SK-N-MC (cell line): Measurements from ENCODE around the gene SPAG4.

Source experiments
- EZH2 ChIP-seq: fragments of 200-600 bp; sonication (generic); IDR thresholded peaks from one replicate; pipeline ENCODE4 v1.6.1; 2017; ENCODE audit warnings: antibody characterized with exemption
- FOXP2 ChIP-seq: optimal IDR thresholded peaks from 2 replicates; pipeline ENCODE3; 2011; ENCODE audit warnings: mild to moderate bottlenecking, moderate library complexity; ENCODE audit not compliant: insufficient read depth; ENCODE audit errors: extremely low read length, control extremely low read depth
- POLR2AphosphoS5 ChIP-seq: IDR thresholded peaks from 2 replicates; pipeline ENCODE4 v1.6.1; 2012; ENCODE audit warnings: mild to moderate bottlenecking, low read depth, low read length, borderline replicate concordance

DNA sequence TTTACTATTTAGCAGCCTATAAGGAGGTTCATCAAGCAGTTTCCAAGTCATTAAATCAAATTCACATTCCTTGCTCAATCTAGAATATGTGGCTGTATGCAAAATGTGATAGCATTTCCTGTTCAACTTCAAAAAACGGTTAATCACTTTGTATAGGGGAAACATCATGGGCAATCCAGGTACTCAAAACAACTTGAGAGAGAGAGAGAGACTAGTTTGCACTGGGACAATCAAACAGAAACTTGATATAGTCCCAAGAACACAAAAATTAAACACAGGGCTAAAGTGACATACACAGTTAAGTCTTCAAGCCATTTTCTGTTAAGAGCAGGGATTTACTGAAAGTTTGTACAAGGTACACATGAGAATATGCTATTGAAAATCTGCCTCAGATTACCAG, 41.6 kb downstream of the SPAG4 start:
- no peak for TF ChIP-seq POLR2AphosphoS5
- no peak for TF ChIP-seq EZH2
- TF ChIP-seq FOXP2, result no peak
